Fibroblast of skin of left biceps (primary cell): ENCODE data around the gene MVB12B.

Experiments used
- DNase-seq, 2 experiments: peaks; one replicate each; pipeline ENCODE4 v3.0.0-alpha.2; 2013; ENCODE audit warnings: low read depth in 2 of 2

Gene MVB12B

GRCh38 chr9:126451316-126451885 lies 124.8 kb downstream of the MVB12B start:
- DNase-seq = no peak

- DNase-seq = no peak
These were observed 125.5 kb downstream of the MVB12B start for GRCh38 chr9:126452106-126452505.

GRCh38 chr9:126453156-126453963 lies 126.7 kb downstream of the MVB12B start:
- DNase-seq = no peak

- DNase-seq = no peak
These were observed 127.6 kb downstream of the MVB12B start for GRCh38 chr9:126454215-126454614.

- no peak for DNase-seq
These were observed 128.2 kb downstream of the MVB12B start for GRCh38 chr9:126454795-126455194.

GRCh38 chr9:126456441-126457174 lies 130.0 kb downstream of the MVB12B start:
- DNase-seq = no peak

- no peak for DNase-seq
These were observed 130.5 kb downstream of the MVB12B start for GRCh38 chr9:126457175-126457547.

- DNase-seq = no peak
These were observed 131.3 kb downstream of the MVB12B start for GRCh38 chr9:126457890-126458289.

- DNase-seq = no peak
These were observed 132.5 kb downstream of the MVB12B start for GRCh38 chr9:126459126-126459525.

GRCh38 chr9:126459546-126459945 lies 132.9 kb downstream of the MVB12B start:
- no peak for DNase-seq

GRCh38 chr9:126459965-126460843 lies 133.6 kb downstream of the MVB12B start:
- DNase-seq = no peak

GRCh38 chr9:126461029-126461428 lies 134.4 kb downstream of the MVB12B start:
- DNase-seq = no peak

- DNase-seq = no peak
These were observed 135.0 kb downstream of the MVB12B start for GRCh38 chr9:126461608-126462007.

- no peak for DNase-seq
These were observed 136.0 kb downstream of the MVB12B start for GRCh38 chr9:126462617-126463016.

GRCh38 chr9:126463426-126463825 lies 136.8 kb downstream of the MVB12B start:
- no peak for DNase-seq

GRCh38 chr9:126464694-126465441 lies 138.2 kb downstream of the MVB12B start:
- DNase-seq = no peak

GRCh38 chr9:126465977-126466376 lies 139.3 kb downstream of the MVB12B start:
- no peak for DNase-seq

- DNase-seq = no peak
These were observed 141.7 kb downstream of the MVB12B start for GRCh38 chr9:126468141-126468825.

- no peak for DNase-seq
These were observed 143.8 kb downstream of the MVB12B start for GRCh38 chr9:126470241-126470993.
